Activated CD4-positive, alpha-beta T cell treated with anti-CD3 and anti-CD28 coated beads, Interleukin-2, amount 10 ng/mL, durations not matched to agents 7 days and 5 days (primary cell): ENCODE measurements around the gene MYH7. TPM values are rescaled to one million over a fixed set of nuclear protein-coding genes. Genes with fewer than 3 reads are reported as not detected.

Experiments
- CTCF ChIA-PET: fragments of 350-600 bp; sonication (Branson Sonifier 250); formaldehyde crosslinking; loops from one replicate; lab custom pipeline; 2021; ENCODE audit warnings: antibody characterized with exemption; lab: Charles Lee
- POLR2A ChIA-PET: fragments of 350-600 bp; sonication (Branson Sonifier 250); formaldehyde crosslinking; loops from one replicate; lab custom pipeline; 2021; ENCODE audit warnings: antibody characterized with exemption; lab: Charles Lee
- DNase-seq: peaks from one replicate; pipeline ENCODE4 v3.0.0-alpha.2; 2020
- H3K27ac Mint-ChIP-seq: one replicate; pipeline ENCODE4 v1.8.0; 2021; ENCODE audit warnings: mild to moderate bottlenecking, moderate library complexity, mixed read lengths
- H3K27me3 Mint-ChIP-seq: one replicate; pipeline ENCODE4 v1.8.0; 2021; ENCODE audit warnings: mixed read lengths
- H3K36me3 Mint-ChIP-seq: one replicate; pipeline ENCODE4 v1.8.0; 2021; ENCODE audit warnings: low read depth, mixed read lengths
- H3K4me1 Mint-ChIP-seq: one replicate; pipeline ENCODE4 v1.8.0; 2021; ENCODE audit warnings: mixed read lengths
- H3K4me3 Mint-ChIP-seq: one replicate; pipeline ENCODE4 v1.8.0; 2021; ENCODE audit warnings: mild to moderate bottlenecking, moderate library complexity, mixed read lengths
- H3K9me3 Mint-ChIP-seq: one replicate; pipeline ENCODE4 v1.8.0; 2021; ENCODE audit warnings: mixed read lengths
- total RNA-seq, 2 experiments: library from RNA; stranded (reverse); gene quantifications; one replicate each; pipeline ENCODE4 v1.2.3, GENCODE V29; 2021

The MYH7 gene
- total RNA-seq, 2 experiments from 2014 or later = 0.04 to 0.07 TPM

DNA sequence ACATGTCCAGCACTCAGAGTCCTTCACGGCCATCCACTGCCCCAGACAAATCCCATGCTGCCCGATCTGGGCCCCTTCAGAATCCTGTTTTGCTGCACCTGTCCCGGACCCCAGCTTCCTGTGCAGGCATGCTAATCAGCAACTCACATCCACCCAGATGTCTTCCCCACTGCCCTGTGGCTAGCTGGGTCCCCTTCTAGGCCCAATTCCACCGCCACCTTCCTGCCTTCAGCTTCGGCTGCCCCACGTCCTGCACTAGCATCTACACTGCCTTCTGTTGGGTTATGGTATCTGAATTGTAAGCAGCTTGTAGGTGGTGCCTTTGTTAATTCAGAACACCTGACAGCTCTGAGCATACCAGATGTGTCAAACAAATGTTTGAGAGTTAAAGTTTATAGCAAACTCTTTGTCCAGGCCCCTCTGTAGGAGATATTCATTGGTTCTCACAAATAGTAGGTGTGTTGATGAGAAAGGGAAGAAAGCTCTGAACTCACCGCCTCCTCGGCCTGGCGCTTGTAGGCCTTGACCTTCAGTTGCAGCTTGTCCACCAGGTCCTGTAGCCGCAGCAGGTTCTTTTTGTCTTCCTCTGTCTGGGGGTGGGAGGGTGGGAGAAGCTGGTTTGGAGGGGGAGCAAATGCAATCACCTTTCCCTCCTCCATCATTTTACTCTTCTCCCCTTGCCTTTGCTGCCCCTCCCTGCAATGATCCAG, 52.6 kb downstream of the MYH7 start:
- Mint-ChIP-seq H3K36me3 (no peaks in the 10 kb centered on the region), H3K27me3 (peaks cover 3% of the 10 kb centered on the region), H3K4me3 (no peak overlapping the region), H3K27ac (no peak overlapping the region), H3K4me1 (no peaks in the 10 kb centered on the region), H3K9me3 (no peaks in the 10 kb centered on the region)
- no peak for DNase-seq
- ChIA-PET CTCF (interaction anchor here (0.5 to 3.1 kb wide), 5 partner anchors 10 to 566 kb away, joined by 3 to 12 read pairs (median 3); no protein-coding TSS in a partner anchor), POLR2A (interaction anchor here (0.6 kb wide), 1 partner anchor 311 kb away, joined by 3 read pairs; no protein-coding TSS in a partner anchor)

- H3K27me3 Mint-ChIP-seq = peaks cover 3% of the 10 kb centered on the region
- no peaks in the 10 kb centered on the region for H3K9me3 Mint-ChIP-seq
- no peak overlapping the region for H3K4me3 Mint-ChIP-seq
- no peak for DNase-seq
- H3K27ac Mint-ChIP-seq = no peak overlapping the region
- H3K36me3 Mint-ChIP-seq = no peaks in the 10 kb centered on the region
- no peaks in the 10 kb centered on the region for H3K4me1 Mint-ChIP-seq
- ChIA-PET POLR2A (no interaction called here), CTCF (interaction anchor here (0.5 to 3.1 kb wide), 3 partner anchors 11 to 566 kb away, joined by 3 to 12 read pairs (median 4); no protein-coding TSS in a partner anchor)
Observed at GRCh38 chr14:23382276-23382675, 53.2 kb downstream of the MYH7 start.

DNA sequence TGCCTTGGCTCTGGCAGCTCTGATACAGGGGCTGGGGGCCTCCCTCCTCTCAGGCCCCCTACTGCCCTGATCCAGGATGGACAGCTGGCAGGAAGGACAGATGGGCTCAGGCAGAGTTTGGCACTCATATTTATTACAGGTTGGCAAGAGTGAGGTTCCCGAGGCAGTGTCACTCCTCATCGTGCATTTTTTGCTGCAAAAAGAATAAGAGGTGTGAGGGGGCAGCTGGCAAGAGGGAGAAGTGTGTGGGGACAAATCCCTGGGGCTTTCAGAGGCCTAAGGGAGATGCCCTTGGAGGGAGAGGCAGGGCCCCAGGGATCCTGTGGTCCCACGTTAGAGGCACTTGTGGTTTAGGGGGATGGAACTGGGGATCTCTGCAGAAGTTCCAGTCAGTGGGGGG, 53.6 kb downstream of the MYH7 start:
- ChIA-PET POLR2A (no interaction called here), CTCF (interaction anchor here (3.1 kb wide), 1 partner anchor 11 kb away, joined by 12 read pairs; no protein-coding TSS in a partner anchor)
- Mint-ChIP-seq H3K9me3 (no peaks in the 10 kb centered on the region), H3K27ac (no peak overlapping the region), H3K4me3 (no peak overlapping the region), H3K27me3 (peaks cover 3% of the 10 kb centered on the region), H3K4me1 (no peaks in the 10 kb centered on the region), H3K36me3 (no peaks in the 10 kb centered on the region)
- DNase-seq = no peak

- DNase-seq = no peak
- H3K36me3 Mint-ChIP-seq = no peaks in the 10 kb centered on the region
- ChIA-PET POLR2A (no interaction called here), CTCF (interaction anchor here (0.7 to 3.0 kb wide), 9 partner anchors 8 to 60 kb away, joined by 3 to 14 read pairs (median 5); partner anchors contain the start of gene PABPN1)
- H3K27ac Mint-ChIP-seq = no peak overlapping the region
- H3K9me3 Mint-ChIP-seq = no peaks in the 10 kb centered on the region
- no peaks in the 10 kb centered on the region for H3K4me1 Mint-ChIP-seq
- no peak overlapping the region for H3K4me3 Mint-ChIP-seq
- H3K27me3 Mint-ChIP-seq = peaks cover 3% of the 10 kb centered on the region
Observed at GRCh38 chr14:23380976-23381375, 54.5 kb downstream of the MYH7 start.

- Mint-ChIP-seq H3K9me3 (no peaks in the 10 kb centered on the region), H3K4me1 (no peaks in the 10 kb centered on the region), H3K4me3 (no peak overlapping the region), H3K36me3 (no peaks in the 10 kb centered on the region), H3K27ac (no peak overlapping the region), H3K27me3 (peaks cover 3% of the 10 kb centered on the region)
- POLR2A ChIA-PET = no interaction called here
- no peak for DNase-seq
- CTCF ChIA-PET = interaction anchor here (0.6 to 3.0 kb wide), 20 partner anchors 9 to 260 kb away, joined by 3 to 14 read pairs (median 4); partner anchors contain the start of genes PABPN1 and SLC22A17
Observed at GRCh38 chr14:23380197-23380914, 55.1 kb downstream of the MYH7 start.

DNA sequence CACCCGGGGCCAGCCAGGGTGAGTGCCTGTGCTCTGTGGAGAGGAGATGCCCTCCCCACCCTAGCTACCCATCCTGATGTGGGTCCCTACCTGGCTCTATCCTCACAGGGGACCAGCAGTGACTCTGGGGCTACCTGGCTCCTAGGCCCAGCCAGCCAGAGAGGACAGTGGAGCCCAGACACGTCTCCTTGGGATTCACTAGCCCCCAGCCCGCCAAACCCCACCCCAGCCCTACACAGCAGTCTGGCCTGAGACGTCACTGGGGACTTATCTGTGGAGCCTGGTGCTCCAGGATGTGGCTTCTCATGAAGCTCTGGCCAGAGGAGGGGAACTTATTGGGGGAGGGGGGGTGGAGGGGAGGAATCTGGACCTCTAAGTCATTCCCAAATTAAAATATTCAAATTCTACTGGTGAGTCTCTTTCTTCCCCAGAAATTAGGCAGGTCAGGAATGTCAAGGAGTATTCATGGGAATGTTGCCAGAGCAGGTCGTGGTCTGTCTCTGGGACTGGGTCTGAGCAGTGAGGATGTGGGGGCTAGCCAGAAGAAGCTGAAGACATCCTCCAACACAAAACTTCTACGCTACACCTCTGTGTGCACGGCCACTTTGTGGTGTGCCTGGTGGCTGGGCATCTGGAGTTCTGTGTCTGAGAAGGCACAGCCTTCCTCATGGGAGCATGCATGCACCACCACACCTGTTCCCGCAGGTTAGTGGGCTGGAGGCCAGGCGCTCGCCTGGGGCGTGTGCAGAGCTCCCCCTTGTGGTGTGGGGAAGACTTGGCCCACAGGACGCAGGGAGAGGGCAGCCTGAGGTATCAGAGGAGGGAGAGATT, 55.9 kb downstream of the MYH7 start:
- no peaks in the 10 kb centered on the region for H3K4me1 Mint-ChIP-seq
- CTCF ChIA-PET = interaction anchor here (0.6 to 3.0 kb wide), 22 partner anchors 10 to 311 kb away, joined by 3 to 14 read pairs (median 4); partner anchors contain the start of genes PABPN1 and SLC22A17
- POLR2A ChIA-PET = no interaction called here

DNA sequence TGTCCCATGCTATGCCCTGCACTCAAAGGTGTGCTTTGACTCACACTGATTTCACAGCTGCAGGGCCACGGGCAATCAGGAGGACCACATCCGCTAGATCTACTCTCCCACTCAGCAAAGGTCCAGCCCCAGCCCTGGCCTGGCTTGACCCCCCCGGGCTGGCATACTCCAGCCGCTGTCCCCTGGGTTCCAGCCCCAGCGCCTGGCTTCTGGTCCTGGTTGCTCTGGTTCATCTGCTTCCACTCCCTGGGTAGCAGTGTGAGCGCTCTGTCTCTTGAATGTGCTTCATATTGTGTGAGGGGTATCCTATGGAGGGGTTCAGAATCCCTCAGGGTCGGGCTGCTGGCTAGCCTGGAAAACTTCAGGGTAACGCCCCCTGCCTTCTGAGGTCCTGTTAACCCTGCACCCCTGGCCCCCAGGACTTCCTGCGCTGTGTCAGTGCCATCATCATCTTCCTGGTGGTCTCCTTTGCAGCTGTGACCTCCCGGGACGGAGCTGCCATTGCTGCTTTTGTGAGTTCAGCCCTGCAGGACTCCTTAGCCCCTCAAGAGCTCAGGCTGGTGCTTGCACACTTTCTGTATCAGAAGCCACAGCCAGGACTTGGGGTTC, 56.7 kb downstream of the MYH7 start:
- H3K36me3 Mint-ChIP-seq = no peaks in the 10 kb centered on the region
- peaks cover 3% of the 10 kb centered on the region for H3K27me3 Mint-ChIP-seq
- H3K27ac Mint-ChIP-seq = no peak overlapping the region
- no peak overlapping the region for H3K4me3 Mint-ChIP-seq
- ChIA-PET CTCF (interaction anchor here (0.7 to 3.0 kb wide), 8 partner anchors 9 to 310 kb away, joined by 3 to 14 read pairs (median 4); partner anchors contain the start of gene SLC22A17), POLR2A (no interaction called here)
- H3K9me3 Mint-ChIP-seq = no peaks in the 10 kb centered on the region
- H3K4me1 Mint-ChIP-seq = no peaks in the 10 kb centered on the region
- no peak for DNase-seq

More for the DNA sequence above, 55.9 kb downstream of the MYH7 start:
- Mint-ChIP-seq H3K4me3 (no peak overlapping the region), H3K27ac (no peak overlapping the region), H3K36me3 (no peaks in the 10 kb centered on the region), H3K9me3 (no peaks in the 10 kb centered on the region), H3K27me3 (peaks cover 3% of the 10 kb centered on the region)
- DNase-seq = peak; percentile 65

DNA sequence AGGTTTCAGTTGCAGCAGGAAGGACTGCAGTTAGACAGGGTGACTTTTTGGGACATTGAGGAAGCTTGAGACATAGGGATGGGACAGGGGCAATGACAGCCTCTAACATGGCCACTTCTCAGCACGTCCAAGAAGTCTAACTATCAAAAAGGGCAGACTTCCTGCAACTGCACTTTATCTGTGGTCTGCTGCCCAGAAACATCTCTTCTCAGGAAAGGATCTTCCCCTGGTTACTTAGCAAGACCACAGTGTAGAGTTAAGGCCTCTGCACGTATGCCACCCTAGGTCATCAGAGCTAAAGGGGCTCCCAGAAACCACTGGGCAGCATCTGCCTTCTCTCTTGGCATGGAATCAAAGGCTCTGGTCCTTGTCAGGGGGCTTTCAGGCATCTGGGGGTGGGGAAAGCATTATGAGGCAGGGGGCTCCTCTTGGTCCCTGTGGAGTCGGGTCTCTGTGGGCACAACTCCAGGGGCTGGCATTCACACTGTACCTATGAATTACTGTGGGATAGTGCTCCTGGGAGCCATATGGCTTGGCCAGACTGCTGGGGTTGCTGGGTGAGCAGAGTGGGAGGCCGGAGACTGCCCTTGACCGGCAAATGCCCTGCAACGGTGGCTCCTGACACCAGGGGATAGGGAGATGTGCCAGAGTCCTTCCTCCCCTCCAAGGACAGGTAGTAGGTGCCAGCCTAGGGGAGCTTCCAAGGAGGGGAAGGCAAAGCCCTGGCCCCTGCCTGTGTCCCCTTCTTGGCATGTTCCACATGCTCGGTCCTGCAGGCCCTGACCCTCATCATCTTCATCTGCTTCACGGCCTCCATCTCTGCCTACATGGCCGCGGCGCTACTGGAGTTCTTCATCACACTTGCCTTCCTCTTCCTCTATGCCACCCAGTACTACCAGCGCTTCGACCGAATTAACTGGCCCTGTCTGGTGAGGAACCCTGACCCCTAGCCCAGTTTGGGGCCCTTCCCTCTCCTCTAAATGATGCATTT, 57.6 kb downstream of the MYH7 start:
- no peaks in the 10 kb centered on the region for H3K4me1 Mint-ChIP-seq
- H3K36me3 Mint-ChIP-seq = no peaks in the 10 kb centered on the region
- DNase-seq = no peak
- ChIA-PET CTCF (interaction anchor here (0.6 to 3.0 kb wide), 5 partner anchors 8 to 905 kb away, joined by 3 to 14 read pairs (median 4); no protein-coding TSS in a partner anchor), POLR2A (no interaction called here)
- no peak overlapping the region for H3K27ac Mint-ChIP-seq
- H3K9me3 Mint-ChIP-seq = no peaks in the 10 kb centered on the region
- H3K4me3 Mint-ChIP-seq = no peak overlapping the region
- peaks cover 3% of the 10 kb centered on the region for H3K27me3 Mint-ChIP-seq

DNA sequence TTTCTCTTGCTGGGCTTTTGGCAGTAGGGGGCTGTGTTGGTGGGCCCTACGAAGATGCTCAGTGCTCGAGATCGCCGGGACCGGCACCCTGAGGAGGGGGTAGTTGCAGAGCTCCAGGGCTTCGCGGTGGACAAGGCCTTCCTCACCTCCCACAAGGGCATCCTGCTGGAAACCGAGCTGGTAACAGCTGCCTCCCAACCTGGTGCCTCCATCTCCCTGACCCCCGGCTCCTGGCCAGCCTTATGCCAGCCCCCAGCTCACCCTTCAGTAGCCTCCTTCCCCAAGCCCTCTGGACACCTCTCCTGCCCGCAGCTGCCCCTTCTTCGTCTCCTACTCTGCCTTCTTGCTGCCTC, 58.3 kb downstream of the MYH7 start:
- no peaks in the 10 kb centered on the region for H3K9me3 Mint-ChIP-seq
- H3K4me1 Mint-ChIP-seq = peaks cover 3% of the 10 kb centered on the region
- no peak overlapping the region for H3K4me3 Mint-ChIP-seq
- no peak for DNase-seq
- ChIA-PET CTCF (interaction anchor here (0.6 to 1.9 kb wide), 2 partner anchors 44 to 906 kb away, joined by 3 to 6 read pairs; no protein-coding TSS in a partner anchor), POLR2A (no interaction called here)
- no peak overlapping the region for H3K27ac Mint-ChIP-seq
- H3K27me3 Mint-ChIP-seq = peaks cover 3% of the 10 kb centered on the region
- no peaks in the 10 kb centered on the region for H3K36me3 Mint-ChIP-seq

DNA sequence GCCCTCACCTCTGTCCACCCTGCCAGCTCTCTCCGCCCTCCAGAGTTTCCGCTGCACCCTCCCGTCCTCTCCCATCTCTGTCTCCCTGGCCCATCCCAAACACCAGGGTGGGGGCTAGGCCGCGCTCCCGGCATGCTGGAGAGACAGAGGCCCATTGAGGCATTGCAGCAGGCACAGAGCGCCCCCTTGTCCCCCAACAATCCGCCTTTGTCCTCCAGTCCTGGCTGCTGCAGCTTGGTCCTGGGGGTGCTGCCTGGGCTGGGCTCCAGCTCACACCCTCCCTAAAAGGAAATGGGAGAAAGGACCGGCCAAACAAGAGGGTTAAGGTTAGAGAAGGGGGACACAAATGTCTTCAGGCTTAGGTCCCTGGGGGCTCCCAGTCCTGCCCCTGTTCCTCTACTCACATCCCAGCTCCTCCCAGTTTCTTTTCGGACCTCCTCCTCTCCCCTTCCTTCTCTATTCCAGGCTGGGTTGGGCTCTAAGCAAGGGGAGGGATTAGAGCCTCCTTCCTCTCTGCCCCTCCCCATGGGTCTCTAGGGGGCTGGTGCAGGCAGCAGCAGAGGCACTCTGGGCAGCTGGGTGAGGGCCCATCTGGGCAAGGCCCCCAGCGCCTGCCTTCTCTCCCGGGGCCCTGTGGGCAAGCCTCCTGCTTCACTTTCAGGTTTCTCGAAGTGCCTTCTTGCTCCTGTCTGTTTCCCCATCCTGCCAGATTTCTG, 58.8 kb downstream of the MYH7 start, which contains the start of gene CMTM5:
Gene CMTM5 (plus strand): TSS at position 565 of the 716 bp plus-strand sequence. CDS start 206 bp downstream, outside the sequence.
- Mint-ChIP-seq H3K27me3 (peaks cover 3% of the 10 kb centered on the region), H3K9me3 (no peaks in the 10 kb centered on the region), H3K4me1 (peaks cover 5% of the 10 kb centered on the region), H3K4me3 (no peak within 1 kb of the TSS), H3K36me3 (no peaks in the 10 kb centered on the region), H3K27ac (no peak within 1 kb of the TSS)
- POLR2A ChIA-PET = no interaction called here
- DNase-seq = no peak
- CTCF ChIA-PET = interaction anchor here (1.9 kb wide), 1 partner anchor 44 kb away, joined by 6 read pairs; no protein-coding TSS in a partner anchor
